ENCODE data around the gene PSME4. TPM values are rescaled to one million over a fixed set of nuclear protein-coding genes. Genes with fewer than 3 reads are reported as not detected.

The PSME4 gene
- total RNA-seq, 1 experiment from 2014 or later: 87.4 TPM

GRCh38 chr2:53907582-53907981, 63.2 kb downstream of the PSME4 start:
- no peak overlapping the region for H2AFZ ChIP-seq (ENCODE audit: low read length)
- H3K9me3 ChIP-seq (ENCODE audit: control insufficient read depth, low read depth, low read length): no peaks in the 10 kb centered on the region
- Mint-ChIP-seq H3K9me3 (no peaks in the 10 kb centered on the region), H3K27ac (peak overlapping the region in 1 of 3 experiments; percentile 86; a peak in 3 of 7 replicates), H3K4me1 (peaks cover 5 to 8% of the 10 kb centered on the region in 2 experiments), H3K36me3 (ENCODE audit: insufficient read depth in 1 of 3, low read depth in 3 of 3) (peaks cover 20 to 64% (median 48%) of the 10 kb centered on the region in 3 experiments; a peak in 5 of 7 replicates), H3K27me3 (ENCODE audit: low read depth) (no peaks in the 10 kb centered on the region), H3K4me3 (no peak overlapping the region)
- H4K91ac ChIP-seq (ENCODE audit: insufficient read length, low read depth, low read length): no peak overlapping the region
- H3K79me1 ChIP-seq (ENCODE audit: insufficient read depth, low read depth, low read length, poor library complexity, severe bottlenecking): peaks cover 2% of the 10 kb centered on the region
- H4K5ac ChIP-seq (ENCODE audit: insufficient read length, low read depth, low read length): no peak overlapping the region
- TF ChIP-seq, protein P1, sequence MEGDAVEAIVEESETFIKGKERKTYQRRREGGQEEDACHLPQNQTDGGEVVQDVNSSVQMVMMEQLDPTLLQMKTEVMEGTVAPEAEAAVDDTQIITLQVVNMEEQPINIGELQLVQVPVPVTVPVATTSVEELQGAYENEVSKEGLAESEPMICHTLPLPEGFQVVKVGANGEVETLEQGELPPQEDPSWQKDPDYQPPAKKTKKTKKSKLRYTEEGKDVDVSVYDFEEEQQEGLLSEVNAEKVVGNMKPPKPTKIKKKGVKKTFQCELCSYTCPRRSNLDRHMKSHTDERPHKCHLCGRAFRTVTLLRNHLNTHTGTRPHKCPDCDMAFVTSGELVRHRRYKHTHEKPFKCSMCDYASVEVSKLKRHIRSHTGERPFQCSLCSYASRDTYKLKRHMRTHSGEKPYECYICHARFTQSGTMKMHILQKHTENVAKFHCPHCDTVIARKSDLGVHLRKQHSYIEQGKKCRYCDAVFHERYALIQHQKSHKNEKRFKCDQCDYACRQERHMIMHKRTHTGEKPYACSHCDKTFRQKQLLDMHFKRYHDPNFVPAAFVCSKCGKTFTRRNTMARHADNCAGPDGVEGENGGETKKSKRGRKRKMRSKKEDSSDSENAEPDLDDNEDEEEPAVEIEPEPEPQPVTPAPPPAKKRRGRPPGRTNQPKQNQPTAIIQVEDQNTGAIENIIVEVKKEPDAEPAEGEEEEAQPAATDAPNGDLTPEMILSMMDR (conservative IDR thresholded peaks at IDR 0.05): no peak
- H3K4me1 ChIP-seq (ENCODE audit: insufficient read depth, low read length): no peaks in the 10 kb centered on the region
- no peak overlapping the region for H4K8ac ChIP-seq (replicated peaks; ENCODE audit: insufficient read length, low read depth, low read length)
- no peak overlapping the region for H2AK5ac ChIP-seq (ENCODE audit: insufficient read length, low read length)
- no peak overlapping the region for H2BK120ac ChIP-seq (ENCODE audit: low read depth, low read length, poor library complexity, severe bottlenecking)
- H2BK15ac ChIP-seq (ENCODE audit: low read depth, low read length): no peak overlapping the region
- no peak overlapping the region for H3K4me2 ChIP-seq (ENCODE audit: insufficient read depth, insufficient read length, low read length)
- no peak overlapping the region for H2BK20ac ChIP-seq (ENCODE audit: low read depth, low read length, poor library complexity, severe bottlenecking)
- no peaks in the 10 kb centered on the region for H3K23me2 ChIP-seq (ENCODE audit: insufficient read length, low read depth, low read length, poor library complexity, severe bottlenecking)
- no peaks in the 10 kb centered on the region for H4K20me1 ChIP-seq (ENCODE audit: control insufficient read depth, insufficient read depth, insufficient read length)
- no peaks in the 10 kb centered on the region for H3K79me2 ChIP-seq (ENCODE audit: insufficient read depth, low read length)
- no peak overlapping the region for H3T11ph ChIP-seq (ENCODE audit: low read length)
- no peak overlapping the region for H3K9ac ChIP-seq (ENCODE audit: extremely low read depth, insufficient read length, low read length)
- no peak overlapping the region for H3K18ac ChIP-seq (ENCODE audit: insufficient read length, low read depth, low read length)
- H3K27me3 ChIP-seq (ENCODE audit: insufficient read depth, low read length): no peaks in the 10 kb centered on the region
- no peak for DNase-seq
- no peak overlapping the region for H3K56ac ChIP-seq (ENCODE audit: insufficient read length, low read depth, low read length)
- no peak overlapping the region for H3K14ac ChIP-seq (ENCODE audit: insufficient read depth, low read length)
- H3K4ac ChIP-seq (ENCODE audit: low read depth, low read length): no peak overlapping the region
- no peak overlapping the region for H2BK5ac ChIP-seq (ENCODE audit: insufficient read length, low read length)
- no peak overlapping the region for H3K23ac ChIP-seq (ENCODE audit: insufficient read length, low read depth, low read length)
- WGBS (ENCODE audit: extremely low coverage, insufficient read length, low lambda C conversion rate): no CpG with 5 or more reads among the region's 1 CpG
- no peak overlapping the region for H3K27ac ChIP-seq (ENCODE audit: insufficient read length, low read depth, low read length)
- no peak overlapping the region for H2BK12ac ChIP-seq (ENCODE audit: insufficient read length, low read depth, low read length)
